OCI-LY7 (cell line): Measurements from ENCODE around the gene LONRF2. TPM values are rescaled to one million over a fixed set of nuclear protein-coding genes. Genes with fewer than 3 reads are reported as not detected.

Experiments
- BruUV-seq: library from RNA; stranded (reverse); fragments of 400-500 nt; replicated peaks from 2 replicates; lab custom pipeline; 2021; lab: Mats Ljungman, UMichigan
- CTCF ChIA-PET: fragments of 300-600 bp; sonication (Branson Sonifier 250); formaldehyde crosslinking; loops from one replicate; lab custom pipeline; 2022; ENCODE audit warnings: antibody characterized with exemption; ENCODE audit not compliant: unreplicated experiment; lab: Charles Lee
- POLR2A ChIA-PET: fragments of 300-600 bp; sonication (Branson Sonifier 250); formaldehyde crosslinking; loops from one replicate; lab custom pipeline; 2022; ENCODE audit warnings: antibody characterized with exemption; lab: Charles Lee
- DNase-seq: peaks from one replicate; pipeline ENCODE4 v3.0.0-alpha.2; 2015; ENCODE audit warnings: low spot score
- H2AFZ ChIP-seq: fragments of 200-600 bp; sonication (generic), shearing (Covaris generic); 2 replicates; pipeline ENCODE4 v1.6.1; 2014; ENCODE audit warnings: mild to moderate bottlenecking, antibody characterized with exemption, low read length, moderate library complexity
- H3K27ac ChIP-seq: fragments of 200-600 bp; sonication (generic); 2 replicates; pipeline ENCODE4 v1.5.1; 2014; ENCODE audit warnings: mixed run types, low read depth, mild to moderate bottlenecking, moderate library complexity, low read length, inconsistent platforms; ENCODE audit not compliant: poor library complexity, severe bottlenecking
- H3K36me3 ChIP-seq: fragments of 200-600 bp; sonication (generic); 2 replicates; pipeline ENCODE4 v1.6.1; 2014; ENCODE audit warnings: mild to moderate bottlenecking, antibody characterized with exemption, low read length, moderate library complexity, mixed read lengths; ENCODE audit not compliant: insufficient read depth
- H3K4me1 ChIP-seq: fragments of 200-600 bp; sonication (generic); 2 replicates; pipeline ENCODE4 v1.5.1; 2014; ENCODE audit warnings: mild to moderate bottlenecking, low read length; ENCODE audit not compliant: insufficient read depth, poor library complexity, severe bottlenecking
- H3K4me2 ChIP-seq: fragments of 200-600 bp; sonication (generic); 2 replicates; pipeline ENCODE4 v1.6.1; 2014; ENCODE audit warnings: mild to moderate bottlenecking, low read length
- H3K4me3 ChIP-seq: fragments of 200-600 bp; sonication (generic); 2 replicates; pipeline ENCODE4 v1.5.1; 2014; ENCODE audit warnings: mild to moderate bottlenecking, low read depth, low read length; ENCODE audit not compliant: poor library complexity, severe bottlenecking
- H3K79me2 ChIP-seq: fragments of 200-600 bp; sonication (generic); 2 replicates; pipeline ENCODE4 v1.6.1; 2016; ENCODE audit warnings: low read depth, mild to moderate bottlenecking, low read length, moderate library complexity, mixed read lengths; ENCODE audit not compliant: insufficient read depth
- H3K9me2 ChIP-seq: fragments of 200-600 bp; sonication (generic); 2 replicates; pipeline ENCODE4 v1.6.1; 2016; ENCODE audit warnings: mild to moderate bottlenecking, low read length, mixed read lengths; ENCODE audit not compliant: insufficient read depth
- H3K9me3 ChIP-seq: fragments of 200-600 bp; sonication (generic); 2 replicates; pipeline ENCODE4 v1.6.1; 2014; ENCODE audit warnings: mild to moderate bottlenecking, mixed run types, low read length, mixed read lengths
- H4K20me1 ChIP-seq: fragments of 200-600 bp; sonication (generic); 2 replicates; pipeline ENCODE4 v1.6.1; 2014; ENCODE audit warnings: mild to moderate bottlenecking, antibody characterized with exemption, low read length, moderate library complexity, mixed read lengths; ENCODE audit not compliant: insufficient read depth
- EZH2phosphoT487 ChIP-seq: fragments of 200-600 bp; sonication (generic); IDR thresholded peaks from 2 replicates; pipeline ENCODE4 v1.6.1; 2018; ENCODE audit warnings: low read depth, borderline replicate concordance, mild to moderate bottlenecking, mixed run types, antibody characterized with exemption, low read length, moderate library complexity, mixed read lengths
- intact Hi-C: fragments of 100-400 bp; cut with micrococcal nuclease; formaldehyde crosslinking; loops from one replicate; pipeline ENCODE4 v1.10.0; 2022; ENCODE audit not compliant: unreplicated experiment
- total RNA-seq, 2 experiments: library from RNA; depleted of rRNA in 1 of 2; stranded (reverse); fragments of >200 nt in 1 of 2; shearing (Covaris generic) in 1 of 2; gene quantifications; 2 replicates each; pipeline ENCODE4 v1.2.3, GENCODE V29; 2014 to 2022
- TF ChIP-seq, protein P1 (sequence below): fragments of 200-600 bp; sonication (generic); conservative IDR thresholded peaks from 2 replicates; pipeline ENCODE4 v1.5.1; 2014; ENCODE audit warnings: mild to moderate bottlenecking, antibody characterized with exemption, low read length, moderate library complexity, mixed read lengths

LONRF2 gene
- total RNA-seq, 2 experiments from 2014 or later = not detected

DNA sequence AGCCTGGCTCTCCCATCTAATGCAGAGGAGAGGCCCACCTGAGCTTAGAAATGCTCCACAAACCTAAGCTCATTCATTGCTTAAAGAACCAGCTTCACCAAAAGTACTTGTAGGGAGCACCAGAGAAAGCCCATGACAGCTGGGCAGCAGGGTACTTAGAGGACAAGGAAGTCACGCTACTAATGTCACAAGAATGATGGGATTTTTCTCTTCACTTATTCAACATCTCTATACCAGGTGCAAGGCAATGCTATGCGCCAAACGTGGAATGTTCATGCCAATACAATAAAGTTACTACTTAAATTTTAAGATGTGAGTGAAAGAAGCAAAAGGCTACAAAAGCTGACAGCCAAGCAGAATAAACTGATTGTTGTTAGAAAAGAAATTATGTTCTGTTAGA, 36.0 kb downstream of the LONRF2 start:
- Histone ChIP-seq H3K9me3 (no peaks in the 10 kb centered on the region), H3K27ac (no peak overlapping the region), H3K4me3 (no peak overlapping the region), H3K9me2 (no peaks in the 10 kb centered on the region), H3K4me1 (no peaks in the 10 kb centered on the region), H2AFZ (no peak overlapping the region), H3K36me3 (no peaks in the 10 kb centered on the region), H3K4me2 (no peak overlapping the region), H3K79me2 (no peaks in the 10 kb centered on the region), H4K20me1 (no peaks in the 10 kb centered on the region)
- TF ChIP-seq, protein P1, sequence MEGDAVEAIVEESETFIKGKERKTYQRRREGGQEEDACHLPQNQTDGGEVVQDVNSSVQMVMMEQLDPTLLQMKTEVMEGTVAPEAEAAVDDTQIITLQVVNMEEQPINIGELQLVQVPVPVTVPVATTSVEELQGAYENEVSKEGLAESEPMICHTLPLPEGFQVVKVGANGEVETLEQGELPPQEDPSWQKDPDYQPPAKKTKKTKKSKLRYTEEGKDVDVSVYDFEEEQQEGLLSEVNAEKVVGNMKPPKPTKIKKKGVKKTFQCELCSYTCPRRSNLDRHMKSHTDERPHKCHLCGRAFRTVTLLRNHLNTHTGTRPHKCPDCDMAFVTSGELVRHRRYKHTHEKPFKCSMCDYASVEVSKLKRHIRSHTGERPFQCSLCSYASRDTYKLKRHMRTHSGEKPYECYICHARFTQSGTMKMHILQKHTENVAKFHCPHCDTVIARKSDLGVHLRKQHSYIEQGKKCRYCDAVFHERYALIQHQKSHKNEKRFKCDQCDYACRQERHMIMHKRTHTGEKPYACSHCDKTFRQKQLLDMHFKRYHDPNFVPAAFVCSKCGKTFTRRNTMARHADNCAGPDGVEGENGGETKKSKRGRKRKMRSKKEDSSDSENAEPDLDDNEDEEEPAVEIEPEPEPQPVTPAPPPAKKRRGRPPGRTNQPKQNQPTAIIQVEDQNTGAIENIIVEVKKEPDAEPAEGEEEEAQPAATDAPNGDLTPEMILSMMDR = no peak
- TF ChIP-seq EZH2phosphoT487 = no peak
- intact Hi-C loops = no loop called here
- DNase-seq = no peak
- ChIA-PET CTCF (interaction anchor here (1.0 kb wide), 1 partner anchor 14 kb away, joined by 3 read pairs; no protein-coding TSS in a partner anchor), POLR2A (no interaction called here)
- no TSS peak for BruUV-seq

DNA sequence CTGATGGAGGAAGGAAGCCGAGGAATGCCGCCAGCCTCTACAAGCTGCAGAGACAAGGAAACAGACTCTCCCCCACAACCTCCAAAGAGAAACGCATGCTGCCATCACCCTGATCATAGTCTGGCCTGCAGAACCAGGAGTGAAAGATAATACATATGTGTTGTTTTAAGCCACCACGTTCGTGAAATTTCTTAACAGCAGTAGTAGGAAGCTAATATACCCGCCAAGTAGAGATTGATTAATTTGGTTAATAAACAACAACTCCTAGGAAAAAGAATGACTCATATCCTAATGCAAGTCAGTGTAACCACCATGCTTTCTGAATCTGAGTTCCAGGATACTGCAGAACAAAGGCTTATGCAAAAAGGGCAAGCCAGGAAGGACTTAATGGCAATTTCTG, 36.6 kb downstream of the LONRF2 start:
- Histone ChIP-seq H2AFZ (no peak overlapping the region), H3K4me1 (no peaks in the 10 kb centered on the region), H4K20me1 (no peaks in the 10 kb centered on the region), H3K9me3 (no peaks in the 10 kb centered on the region), H3K79me2 (no peaks in the 10 kb centered on the region), H3K9me2 (no peaks in the 10 kb centered on the region), H3K27ac (no peak overlapping the region), H3K36me3 (no peaks in the 10 kb centered on the region), H3K4me2 (no peak overlapping the region), H3K4me3 (no peak overlapping the region)
- no peak for TF ChIP-seq EZH2phosphoT487
- TF ChIP-seq, protein P1 = no peak
- POLR2A ChIA-PET = no interaction called here
- no TSS peak for BruUV-seq
- CTCF ChIA-PET = interaction anchor here (1.0 kb wide), 1 partner anchor 15 kb away, joined by 3 read pairs; no protein-coding TSS in a partner anchor
- DNase-seq = no peak
- intact Hi-C loops = no loop called here

DNA sequence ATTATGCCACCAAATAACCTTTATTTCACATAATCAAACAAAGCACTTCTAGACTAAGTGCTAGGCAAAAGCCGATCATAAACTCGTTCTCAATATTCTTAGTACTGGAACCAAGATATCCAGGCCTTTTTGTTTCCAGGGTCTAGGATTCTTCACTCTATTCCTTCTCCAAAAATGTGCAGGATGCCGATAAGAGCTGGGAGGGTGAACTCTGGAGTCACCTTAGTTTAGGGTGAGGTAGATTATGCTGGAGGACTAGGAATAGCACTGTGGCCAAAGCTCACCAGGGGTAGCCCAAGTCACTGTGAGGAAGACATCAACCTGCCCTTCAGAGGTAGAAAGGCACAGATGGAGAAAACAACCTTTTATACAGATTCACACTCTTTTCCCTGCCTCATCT, 37.3 kb downstream of the LONRF2 start:
- no peak overlapping the region for H3K4me2 ChIP-seq
- BruUV-seq = no TSS peak
- no peaks in the 10 kb centered on the region for H3K4me1 ChIP-seq
- no peak overlapping the region for H3K27ac ChIP-seq
- TF ChIP-seq, protein P1 = no peak
- TF ChIP-seq EZH2phosphoT487 = no peak
- H3K9me3 ChIP-seq = no peaks in the 10 kb centered on the region
- CTCF ChIA-PET = no interaction called here
- H3K9me2 ChIP-seq = no peaks in the 10 kb centered on the region
- no peak for DNase-seq
- H4K20me1 ChIP-seq = no peaks in the 10 kb centered on the region
- POLR2A ChIA-PET = no interaction called here
- intact Hi-C loops = no loop called here
- H3K36me3 ChIP-seq = no peaks in the 10 kb centered on the region
- H2AFZ ChIP-seq = no peak overlapping the region
- no peaks in the 10 kb centered on the region for H3K79me2 ChIP-seq
- H3K4me3 ChIP-seq = no peak overlapping the region
